Purkinje cell (primary cell): Measurements from ENCODE around the gene HOXA13. TPM values are rescaled to one million over a fixed set of nuclear protein-coding genes. Genes with fewer than 3 reads are reported as not detected.

Experiments
- polyA plus RNA-seq: library from polyadenylated mRNA; unstranded; fragments of >200 nt; fragmentation: Nextera tagmentation; gene quantifications from 2 replicates; pipeline ENCODE4 v1.2.1, GENCODE V29; 2014

The HOXA13 gene
- polyA plus RNA-seq: not detected in 2 replicates

GRCh38 chr7:27199849-27200760, at the start of gene HOXA13:
TSS of gene HOXA13 (minus strand) at chr7:27200091. CDS start at chr7:27200077, 14 bp downstream.

GRCh38 chr7:27242555-27243339, 42.9 kb upstream of the HOXA13 start, which contains the start of gene EVX1:
TSS of gene EVX1 (plus strand) at chr7:27242802. CDS start at chr7:27243031, 229 bp downstream.

DNA sequence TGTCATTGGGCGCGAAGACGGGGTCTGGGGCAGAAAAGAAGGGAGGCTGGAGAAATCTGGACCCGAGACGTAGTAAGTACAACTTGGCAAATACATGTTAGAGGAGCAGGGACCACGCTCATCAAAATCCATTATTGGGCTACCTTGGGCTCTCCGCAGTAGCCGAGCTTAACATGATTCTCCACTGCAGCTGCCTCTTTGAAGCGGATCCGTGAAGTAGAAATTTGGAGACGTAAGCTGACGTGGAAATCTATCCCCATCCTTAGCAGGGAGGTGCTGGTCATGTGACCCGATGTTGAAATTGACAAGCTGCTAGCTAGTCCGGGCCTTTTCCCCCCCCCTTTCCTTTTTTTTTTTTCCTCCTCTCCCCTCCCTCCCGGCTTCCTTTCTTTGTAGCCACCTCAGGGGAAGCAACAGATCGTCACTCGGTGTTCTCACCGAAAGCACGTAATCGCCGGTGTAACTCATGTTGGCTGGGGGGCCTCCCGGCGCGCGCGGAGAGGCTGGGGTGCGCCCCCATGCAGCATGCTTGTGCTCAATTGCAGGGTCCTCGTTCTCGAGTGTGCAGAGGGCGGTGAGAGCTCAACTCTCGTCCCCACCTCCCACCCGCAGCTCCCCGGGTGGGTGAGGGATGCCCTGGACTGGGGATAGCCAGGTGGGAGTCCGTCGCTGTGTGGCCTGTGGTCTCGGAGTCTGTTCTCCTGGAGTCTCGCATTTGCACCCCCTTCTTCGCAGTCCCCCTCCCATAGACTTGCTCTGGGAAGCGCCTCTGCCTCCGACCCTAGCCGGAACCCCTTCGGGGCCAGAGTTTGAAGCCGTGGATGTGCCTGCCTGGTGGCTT, 14.7 kb downstream of the HOXA13 start, which contains the start of gene HOXA11:
HOXA11 (minus strand) TSS at position 220 of the 841 bp plus-strand sequence; CDS start at position 132, 88 bp downstream.

GRCh38 chr7:27173956-27174873, 25.7 kb downstream of the HOXA13 start, which contains the start of gene HOXA10:
TSS of gene HOXA10 (minus strand) at chr7:27174320. CDS start at chr7:27174306, 14 bp downstream.

GRCh38 chr7:27165089-27165995, 34.5 kb downstream of the HOXA13 start, which contains the start of gene HOXA9:
TSS of gene HOXA9 (minus strand) at chr7:27165537. CDS start at chr7:27165457, 80 bp downstream.

GRCh38 chr7:27156508-27156898, 43.4 kb downstream of the HOXA13 start, which contains the start of gene HOXA7:
TSS of gene HOXA7 (minus strand) at chr7:27156675. CDS start at chr7:27156545, 130 bp downstream.

GRCh38 chr7:27151931-27152815, 47.7 kb downstream of the HOXA13 start, which contains the start of gene HOXA3:
TSS of gene HOXA3 (minus strand) at chr7:27152583. CDS start at chr7:27110640, 41,943 bp downstream.

GRCh38 chr7:27147199-27148030, 52.5 kb downstream of the HOXA13 start, which contains the start of gene HOXA6:
TSS of gene HOXA6 (minus strand) at chr7:27147774. CDS start at chr7:27147749, 25 bp downstream.

Other genes with a start within 250 kb of the HOXA13 start
- not detected in 2 replicates for gene HOXA1, start 104.1 kb downstream of the HOXA13 start, polyA plus RNA-seq
- gene HOXA2, start 97.4 kb downstream of the HOXA13 start, polyA plus RNA-seq: not detected in 2 replicates
- not detected in 2 replicates for gene HOXA4, start 69.3 kb downstream of the HOXA13 start, polyA plus RNA-seq
- gene HOXA5, start 56.4 kb downstream of the HOXA13 start, polyA plus RNA-seq: not detected in 2 replicates
- not detected in 2 replicates for gene HOXA6, start 52.3 kb downstream of the HOXA13 start, polyA plus RNA-seq
- not detected in 2 replicates for gene HOXA3, start 47.5 kb downstream of the HOXA13 start, polyA plus RNA-seq
- gene HOXA7, start 43.4 kb downstream of the HOXA13 start, polyA plus RNA-seq: not detected in 2 replicates
- gene HOXA9, start 34.6 kb downstream of the HOXA13 start, polyA plus RNA-seq: not detected in 2 replicates
- gene HOXA10, start 25.8 kb downstream of the HOXA13 start, polyA plus RNA-seq: not detected in 2 replicates
- not detected in 2 replicates for gene HOXA11, start 14.9 kb downstream of the HOXA13 start, polyA plus RNA-seq
- not detected in 2 replicates for gene EVX1, start 42.7 kb upstream of the HOXA13 start, polyA plus RNA-seq